MCF 10A (cell line): ENCODE measurements around the gene SLC6A9. TPM values are rescaled to one million over a fixed set of nuclear protein-coding genes. Genes with fewer than 3 reads are reported as not detected.

Source experiments
- BruUV-seq: library from RNA; stranded (reverse); fragments of 400-500 nt; replicated peaks from 2 replicates; lab custom pipeline; 2021; lab: Mats Ljungman, UMichigan
- CTCF ChIA-PET: fragments of 300-600 bp; sonication (Branson Sonifier 250); formaldehyde crosslinking; extraction: SDS; loops from one replicate; lab custom pipeline; 2021; ENCODE audit warnings: antibody characterized with exemption, inconsistent platforms; lab: Yijun Ruan, JAX
- POLR2A ChIA-PET: fragments of 300-600, 350-650 bp; sonication (Branson Sonifier 250); formaldehyde crosslinking; extraction: SDS; loops from one replicate; lab custom pipeline; 2020; ENCODE audit warnings: antibody characterized with exemption, inconsistent platforms; lab: Yijun Ruan, JAX
- DNase-seq: peaks from one replicate; pipeline ENCODE4 v3.0.0-alpha.2; 2018; ENCODE audit not compliant: unreplicated experiment
- H3K27ac Mint-ChIP-seq: one replicate; pipeline ENCODE4 v1.8.0; 2022; ENCODE audit warnings: mild to moderate bottlenecking, low read depth, mixed read lengths; ENCODE audit not compliant: unreplicated experiment
- H3K27me3 Mint-ChIP-seq: one replicate; pipeline ENCODE4 v1.8.0; 2022; ENCODE audit warnings: mixed read lengths; ENCODE audit not compliant: insufficient read depth, unreplicated experiment
- H3K36me3 Mint-ChIP-seq: one replicate; pipeline ENCODE4 v1.8.0; 2022; ENCODE audit warnings: mild to moderate bottlenecking, moderate library complexity, mixed read lengths; ENCODE audit not compliant: insufficient read depth, unreplicated experiment
- H3K4me1 Mint-ChIP-seq: one replicate; pipeline ENCODE4 v1.8.0; 2022; ENCODE audit warnings: mixed read lengths; ENCODE audit not compliant: insufficient read depth, unreplicated experiment
- H3K4me3 Mint-ChIP-seq: one replicate; pipeline ENCODE4 v1.8.0; 2022; ENCODE audit warnings: mild to moderate bottlenecking, moderate library complexity, mixed read lengths; ENCODE audit not compliant: unreplicated experiment
- H3K9me3 Mint-ChIP-seq: one replicate; pipeline ENCODE4 v1.8.0; 2022; ENCODE audit warnings: mixed read lengths; ENCODE audit not compliant: unreplicated experiment
- intact Hi-C: fragments of 100-400 bp; cut with micrococcal nuclease; formaldehyde crosslinking; loops from 2 replicates; pipeline ENCODE4 v1.14.1; 2022
- total RNA-seq: library from RNA; stranded (reverse); gene quantifications from 2 replicates; pipeline ENCODE4 v1.2.3, GENCODE V29; 2022
- TF ChIP-seq, protein P1 (sequence below): fragments of 200-600 bp; IDR thresholded peaks from one replicate; pipeline ENCODE4 v1.8.0; 2022; ENCODE audit warnings: antibody characterized with exemption, mild to moderate bottlenecking; ENCODE audit not compliant: unreplicated experiment

SLC6A9 gene
- total RNA-seq, 1 experiment from 2014 or later: 64.9 TPM

DNA sequence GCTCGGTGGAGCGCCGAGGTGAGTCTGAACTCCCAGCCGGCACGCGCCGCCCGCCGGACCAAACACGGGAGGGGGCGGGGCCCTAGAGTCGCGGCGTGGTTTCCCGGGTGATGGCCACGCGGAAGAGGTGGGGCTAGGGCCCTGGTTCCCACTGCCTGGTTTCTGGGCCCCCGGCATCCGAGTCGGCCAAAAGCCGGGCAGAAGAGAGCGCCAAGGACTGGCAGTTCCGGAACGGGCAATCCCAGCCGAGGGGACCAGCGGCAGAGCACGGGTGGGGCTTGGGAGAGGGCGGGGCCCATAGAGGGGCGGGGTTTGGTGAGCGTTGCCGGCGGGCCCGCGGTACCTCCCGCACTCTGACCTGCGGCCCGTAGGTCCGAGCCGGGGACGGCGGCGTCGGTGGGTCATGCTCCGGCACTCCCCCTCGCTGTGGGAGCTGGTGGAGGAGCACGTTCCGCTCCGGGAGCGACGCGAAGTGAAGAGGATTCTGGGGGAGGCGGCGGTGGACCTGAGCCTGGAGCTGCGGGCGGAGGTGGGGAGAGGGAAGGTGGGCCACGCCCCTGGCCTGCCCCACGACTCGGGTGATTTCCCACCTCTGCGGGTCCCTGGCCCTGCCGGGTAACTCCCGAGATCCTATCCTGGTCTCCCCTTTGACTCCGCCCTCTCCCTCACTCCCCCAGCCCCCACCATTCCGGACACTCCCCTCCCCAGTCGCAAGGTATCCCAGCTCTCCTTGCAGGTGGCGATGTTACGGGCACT, 39.6 kb downstream of the SLC6A9 start, which contains the start of gene CCDC24:
CCDC24 (plus strand) TSS at position 124 of the 756 bp plus-strand sequence; CDS start at position 404, 280 bp downstream.
- ChIA-PET CTCF (interaction anchor here (0.6 to 5.0 kb wide), 6 partner anchors 14 to 972 kb away, joined by 3 to 36 read pairs (median 4); no protein-coding TSS in a partner anchor), POLR2A (interaction anchor here (0.6 to 5.0 kb wide), 4 partner anchors 17 to 77 kb away, joined by 3 to 30 read pairs (median 4); partner anchors contain the start of gene ATP6V0B)
- DNase-seq: peak; percentile 86
- Mint-ChIP-seq H3K36me3 (peaks cover 17% of the 10 kb centered on the region), H3K4me3 (peak within 1 kb of the TSS; percentile 89), H3K9me3 (no peaks in the 10 kb centered on the region), H3K4me1 (no peaks in the 10 kb centered on the region), H3K27me3 (no peaks in the 10 kb centered on the region), H3K27ac (peak within 1 kb of the TSS; percentile 92)
- no TSS peak for BruUV-seq
- TF ChIP-seq, protein P1, sequence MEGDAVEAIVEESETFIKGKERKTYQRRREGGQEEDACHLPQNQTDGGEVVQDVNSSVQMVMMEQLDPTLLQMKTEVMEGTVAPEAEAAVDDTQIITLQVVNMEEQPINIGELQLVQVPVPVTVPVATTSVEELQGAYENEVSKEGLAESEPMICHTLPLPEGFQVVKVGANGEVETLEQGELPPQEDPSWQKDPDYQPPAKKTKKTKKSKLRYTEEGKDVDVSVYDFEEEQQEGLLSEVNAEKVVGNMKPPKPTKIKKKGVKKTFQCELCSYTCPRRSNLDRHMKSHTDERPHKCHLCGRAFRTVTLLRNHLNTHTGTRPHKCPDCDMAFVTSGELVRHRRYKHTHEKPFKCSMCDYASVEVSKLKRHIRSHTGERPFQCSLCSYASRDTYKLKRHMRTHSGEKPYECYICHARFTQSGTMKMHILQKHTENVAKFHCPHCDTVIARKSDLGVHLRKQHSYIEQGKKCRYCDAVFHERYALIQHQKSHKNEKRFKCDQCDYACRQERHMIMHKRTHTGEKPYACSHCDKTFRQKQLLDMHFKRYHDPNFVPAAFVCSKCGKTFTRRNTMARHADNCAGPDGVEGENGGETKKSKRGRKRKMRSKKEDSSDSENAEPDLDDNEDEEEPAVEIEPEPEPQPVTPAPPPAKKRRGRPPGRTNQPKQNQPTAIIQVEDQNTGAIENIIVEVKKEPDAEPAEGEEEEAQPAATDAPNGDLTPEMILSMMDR: no peak
- intact Hi-C loops: no loop called here

DNA sequence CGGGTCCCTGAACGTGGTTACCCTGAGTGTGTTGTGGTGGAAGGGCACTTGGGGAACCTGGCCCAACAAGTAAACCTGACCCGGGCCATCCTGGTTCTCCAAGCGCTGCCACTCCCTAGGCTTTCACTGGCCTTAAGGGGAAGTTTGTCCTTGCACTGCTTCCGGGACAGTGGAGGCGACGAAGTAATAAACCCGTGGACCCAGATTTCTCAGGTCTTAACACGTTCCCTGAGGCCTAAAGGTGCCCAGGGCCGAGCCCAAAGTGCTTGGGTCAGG, 40.1 kb downstream of the SLC6A9 start:
- Mint-ChIP-seq H3K4me3 (peak overlapping the region; percentile 89), H3K4me1 (no peaks in the 10 kb centered on the region), H3K27me3 (no peaks in the 10 kb centered on the region), H3K9me3 (no peaks in the 10 kb centered on the region), H3K36me3 (peaks cover 17% of the 10 kb centered on the region), H3K27ac (peak overlapping the region; percentile 92)
- no TSS peak for BruUV-seq
- POLR2A ChIA-PET: interaction anchor here (0.7 to 5.0 kb wide), 3 partner anchors 16 to 553 kb away, joined by 3 to 30 read pairs (median 4); partner anchors contain the start of gene ATP6V0B
- intact Hi-C loops: no loop called here
- no peak for DNase-seq
- TF ChIP-seq, protein P1: no peak
- CTCF ChIA-PET: interaction anchor here (1.3 to 2.6 kb wide), 5 partner anchors 16 to 228 kb away, joined by 3 to 13 read pairs (median 5); partner anchors contain the start of gene ATP6V0B

DNA sequence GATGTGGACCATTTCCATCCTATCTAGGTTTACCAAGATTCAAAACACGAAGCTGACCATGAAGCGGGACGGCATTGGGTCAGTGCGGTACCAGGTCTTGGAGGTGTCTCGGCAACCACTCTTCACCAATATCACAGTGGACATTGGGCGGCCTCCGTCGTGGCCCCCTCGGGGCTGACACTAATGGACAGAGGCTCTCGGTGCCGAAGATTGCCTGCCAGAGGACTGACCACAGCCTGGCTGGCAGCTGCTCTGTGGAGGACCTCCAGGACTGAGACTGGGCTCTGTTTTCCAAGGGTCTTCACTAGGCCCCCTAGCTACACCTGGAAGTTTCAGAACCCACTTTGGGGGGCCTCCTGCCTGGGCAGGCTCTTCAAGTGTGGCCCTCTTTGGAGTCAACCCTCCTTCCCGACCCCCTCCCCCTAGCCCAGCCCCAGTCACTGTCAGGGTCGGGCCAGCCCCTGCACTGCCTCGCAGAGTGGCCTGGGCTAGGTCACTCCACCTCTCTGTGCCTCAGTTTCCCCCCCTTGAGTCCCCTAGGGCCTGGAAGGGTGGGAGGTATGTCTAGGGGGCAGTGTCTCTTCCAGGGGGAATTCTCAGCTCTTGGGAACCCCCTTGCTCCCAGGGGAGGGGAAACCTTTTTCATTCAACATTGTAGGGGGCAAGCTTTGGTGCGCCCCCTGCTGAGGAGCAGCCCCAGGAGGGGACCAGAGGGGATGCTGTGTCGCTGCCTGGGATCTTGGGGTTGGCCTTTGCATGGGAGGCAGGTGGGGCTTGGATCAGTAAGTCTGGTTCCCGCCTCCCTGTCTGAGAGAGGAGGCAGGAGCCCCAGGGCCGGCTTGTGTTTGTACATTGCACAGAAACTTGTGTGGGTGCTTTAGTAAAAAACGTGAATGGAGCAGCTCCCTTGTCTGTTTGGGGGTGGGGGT, 40.7 kb downstream of the SLC6A9 start:
- TF ChIP-seq, protein P1: no peak
- DNase-seq: no peak
- BruUV-seq: TSS peak; percentile 25
- intact Hi-C loops: no loop called here
- peak overlapping the region; percentile 92 for H3K27ac Mint-ChIP-seq
- H3K4me3 Mint-ChIP-seq: peak overlapping the region; percentile 89
- CTCF ChIA-PET: interaction anchor here (1.3 to 2.6 kb wide), 6 partner anchors 15 to 227 kb away, joined by 3 to 13 read pairs (median 6); partner anchors contain the start of gene ATP6V0B
- no peaks in the 10 kb centered on the region for H3K4me1 Mint-ChIP-seq
- H3K36me3 Mint-ChIP-seq: peaks cover 23% of the 10 kb centered on the region
- no peaks in the 10 kb centered on the region for H3K27me3 Mint-ChIP-seq
- H3K9me3 Mint-ChIP-seq: no peaks in the 10 kb centered on the region
- POLR2A ChIA-PET: interaction anchor here (0.7 to 5.0 kb wide), 5 partner anchors 11 to 553 kb away, joined by 3 to 30 read pairs (median 3); partner anchors contain the start of gene ATP6V0B
